GM12878 (cell line): ENCODE data around the gene PRPF40B. TPM values are rescaled to one million over a fixed set of nuclear protein-coding genes. Genes with fewer than 3 reads are reported as not detected.
"Not testable (repeated sequence)": the region's sequence is repeated elsewhere in the genome, so short reads cannot be mapped to it uniquely, and the experiment has no call there.

Experiments
- ATAC-seq: fragments of 200-7000 bp; cut with Tn5 transposase; 3 replicates; pipeline ENCODE4 v1.9.1; 2020; ENCODE audit warnings: mild to moderate bottlenecking, moderate library complexity
- BruUV-seq: library from RNA; stranded (reverse); fragments of 400-500 nt; replicated peaks from 2 replicates; lab custom pipeline; 2021; lab: Mats Ljungman, UMichigan
- CTCF ChIA-PET: fragments of 300-600 bp; sonication (Branson Sonifier 250); formaldehyde crosslinking; extraction: SDS; loops from one replicate; lab custom pipeline; 2021; ENCODE audit warnings: inconsistent platforms; lab: Yijun Ruan, JAX
- POLR2A ChIA-PET: fragments of 350-600 bp; formaldehyde crosslinking; extraction: SDS; loops from one replicate; lab custom pipeline; 2021; ENCODE audit warnings: inconsistent platforms; lab: Charles Lee
- RAD21 ChIA-PET: fragments of 300-600 bp; sonication (Branson Sonifier 250); formaldehyde crosslinking; loops from one replicate; lab custom pipeline; 2023; ENCODE audit warnings: antibody characterized with exemption; ENCODE audit not compliant: unreplicated experiment; lab: Charles Lee
- SMC1A ChIA-PET: fragments of 300-600 bp; sonication (Branson Sonifier 250); formaldehyde crosslinking; loops from one replicate; lab custom pipeline; 2023; ENCODE audit not compliant: unreplicated experiment, uncharacterized antibody; lab: Charles Lee
- DNase-seq: peaks from one replicate; pipeline ENCODE4 v3.0.0-alpha.2; 2011; ENCODE audit warnings: low read depth, low spot score
- FAIRE-seq: peaks from 3 replicates; lab custom pipeline; 2011; peaks lifted over from hg19 to GRCh38; lab: Jason Lieb, UNC
- H2AFZ ChIP-seq: 2 replicates; pipeline ENCODE4 v1.6.0; 2011; ENCODE audit warnings: low read depth, low read length, control low read depth; ENCODE audit not compliant: control insufficient read depth
- H3K27ac ChIP-seq: 2 replicates; pipeline ENCODE4 v1.5.1; 2011; ENCODE audit warnings: control low read depth; ENCODE audit not compliant: control insufficient read depth, insufficient read depth
- H3K27me3 ChIP-seq, 2 experiments: replicated peaks in 1 of 2; 2 replicates each; pipeline versions ENCODE4 v1.6.0 to v1.6.1; 2011; ENCODE audit warnings: low read length in 1 of 2; ENCODE audit not compliant: control insufficient read depth in 2 of 2, insufficient read depth in 2 of 2
- H3K36me3 ChIP-seq, 2 experiments: 2 replicates each; pipeline ENCODE4 v1.5.1; 2011; ENCODE audit warnings: low read length in 1 of 2; ENCODE audit not compliant: control insufficient read depth in 2 of 2, insufficient read depth in 2 of 2
- H3K4me1 ChIP-seq: 2 replicates; pipeline ENCODE4 v1.6.1; 2011; ENCODE audit warnings: mild to moderate bottlenecking, low read length, moderate library complexity, mixed read lengths; ENCODE audit not compliant: control insufficient read depth, insufficient read depth
- H3K4me2 ChIP-seq: 2 replicates; pipeline ENCODE4 v1.6.0; 2011; ENCODE audit warnings: control low read depth; ENCODE audit not compliant: control insufficient read depth, insufficient read depth
- H3K4me3 ChIP-seq: fragments of 200-600 bp; sonication (generic); 2 replicates; pipeline ENCODE4 v1.5.1; 2016
- H3K79me2 ChIP-seq: 2 replicates; pipeline ENCODE4 v1.6.0; 2011; ENCODE audit warnings: low read length; ENCODE audit not compliant: control insufficient read depth, insufficient read depth
- H3K9ac ChIP-seq: 2 replicates; pipeline ENCODE4 v1.8.0; 2011; ENCODE audit warnings: low read length, control low read depth, mixed read lengths; ENCODE audit not compliant: control insufficient read depth, insufficient read depth
- H3K9me3 ChIP-seq: replicated peaks from 3 replicates; pipeline ENCODE4 v1.5.1; 2011; ENCODE audit warnings: mild to moderate bottlenecking, low read length; ENCODE audit not compliant: control insufficient read depth, insufficient read depth
- H4K20me1 ChIP-seq: 2 replicates; pipeline ENCODE4 v1.6.0; 2011; ENCODE audit not compliant: control insufficient read depth, insufficient read depth
- ASH2L ChIP-seq: fragments of 300-600, 200-600 bp; sonication (generic); IDR thresholded peaks from 2 replicates; pipeline ENCODE4 v1.6.1; 2017; ENCODE audit warnings: low read depth, mild to moderate bottlenecking, borderline replicate concordance
- CBX3 ChIP-seq: fragments of 200-600 bp; sonication (generic); IDR thresholded peaks from 2 replicates; pipeline ENCODE4 v1.6.1; 2016; ENCODE audit warnings: low read depth, borderline replicate concordance
- CEBPB ChIP-seq, 2 experiments: fragments of 150-350 bp in 1 of 2; IDR thresholded peaks; 2 replicates each; pipeline ENCODE4 v1.6.1; 2012 to 2014; ENCODE audit warnings: low read depth in 2 of 2, low read length in 2 of 2, borderline replicate concordance in 1 of 2, inconsistent platforms in 1 of 2
- CHD1 ChIP-seq: IDR thresholded peaks from 2 replicates; pipeline ENCODE4 v1.6.1; 2012; ENCODE audit warnings: low read depth, low read length, improper control_type of control experiment
- DPF2 ChIP-seq: fragments of 450-650 bp; IDR thresholded peaks from 2 replicates; pipeline ENCODE4 v1.6.1; 2017; ENCODE audit warnings: mild to moderate bottlenecking
- ESRRA ChIP-seq: IDR thresholded peaks from 2 replicates; pipeline ENCODE4 v1.6.1; 2012; ENCODE audit warnings: mild to moderate bottlenecking, low read length, improper control_type of control experiment
- HCFC1 ChIP-seq: fragments of 150-350 bp; IDR thresholded peaks from 2 replicates; pipeline ENCODE4 v1.6.1; 2014; ENCODE audit warnings: low read length
- HDAC2 ChIP-seq: fragments of 200-600 bp; sonication (generic); IDR thresholded peaks from 2 replicates; pipeline ENCODE4 v1.6.1; 2017
- NFXL1 ChIP-seq: fragments of 450-650 bp; IDR thresholded peaks from 2 replicates; pipeline ENCODE4 v1.6.1; 2017; ENCODE audit warnings: antibody characterized with exemption, mild to moderate bottlenecking, borderline replicate concordance
- RUNX3 ChIP-seq: IDR thresholded peaks from 2 replicates; pipeline ENCODE4 v1.6.1; 2012; ENCODE audit warnings: low read length, inconsistent platforms
- SIN3A ChIP-seq: IDR thresholded peaks from 2 replicates; pipeline ENCODE4 v1.6.1; 2012; ENCODE audit warnings: low read depth, low read length, improper control_type of control experiment
- SMAD5 ChIP-seq: IDR thresholded peaks from 2 replicates; pipeline ENCODE4 v1.6.1; 2016; ENCODE audit warnings: antibody characterized with exemption, low read depth
- SMC3 ChIP-seq: IDR thresholded peaks from 2 replicates; pipeline ENCODE4 v1.6.1; 2011; ENCODE audit warnings: low read length, improper control_type of control experiment, borderline replicate concordance
- WGBS: methylation state at CpG from one replicate; pipeline ENCODE4 v1.1.6; 2016; ENCODE audit warnings: low lambda C conversion rate; ENCODE audit not compliant: insufficient replicate concordance, insufficient coverage; ENCODE audit errors: missing lambda C conversion rate; 5-methylcytosine and 5-hydroxymethylcytosine counted together
- in situ Hi-C: fragments of 300-500 bp; cut with MboI; formaldehyde crosslinking; loops from 9 replicates; pipeline ENCODE4 v1.14.3; 2018; ENCODE audit warnings: mixed read lengths
- intact Hi-C: fragments of 100-400 bp; cut with micrococcal nuclease; formaldehyde crosslinking; loops from one replicate; pipeline ENCODE4 v1.14.2; 2022; ENCODE audit not compliant: unreplicated experiment
- polyA plus RNA-seq, 11 experiments: library from polyadenylated mRNA; depleted of rRNA in 4 of 11; unstranded in 6 of 11; stranded (reverse) in 5 of 11; fragments of >200 nt; fragmentation: Nextera tagmentation in 4 of 11; fragmentation: Illumina TruSeq in 1 of 11; extraction: Ambion mirVana in 4 of 11; extraction: Trizol in 1 of 11; gene quantifications; 1 replicate in 1 of 11; 2 replicates in 10 of 11; pipeline versions ENCODE4 v1.2.1 to v1.2.3, GENCODE V29; 2011 to 2016; ENCODE audit warnings: inconsistent platforms in 2 of 11, missing spikeins in 2 of 11, low read depth in 1 of 11
- total RNA-seq, 4 experiments: library from RNA; depleted of rRNA in 3 of 4; stranded (reverse); fragments of >200 nt in 3 of 4; fragmentation: Illumina TruSeq in 1 of 4; extraction: Trizol in 1 of 4; gene quantifications; 2 replicates each; pipeline versions ENCODE4 v1.2.1 to v1.2.3, GENCODE V29; 2013 to 2021
- TF ChIP-seq, protein P1 (sequence below): IDR thresholded peaks from 2 replicates; pipeline ENCODE4 v1.6.1; 2012; ENCODE audit warnings: low read depth, low read length, improper control_type of control experiment
- TF ChIP-seq, protein P2 (sequence below): fragments of 450-650 bp; IDR thresholded peaks from 2 replicates; pipeline ENCODE4 v1.6.1; 2017; ENCODE audit warnings: low read depth, mild to moderate bottlenecking, moderate library complexity

PRPF40B gene
- total and polyA plus RNA-seq, 10 of the 15 experiments (the other 5 are each of a cell fraction or from before 2014, with no cell fraction given) = 0.31 to 17.9 (median 7.3) TPM

DNA sequence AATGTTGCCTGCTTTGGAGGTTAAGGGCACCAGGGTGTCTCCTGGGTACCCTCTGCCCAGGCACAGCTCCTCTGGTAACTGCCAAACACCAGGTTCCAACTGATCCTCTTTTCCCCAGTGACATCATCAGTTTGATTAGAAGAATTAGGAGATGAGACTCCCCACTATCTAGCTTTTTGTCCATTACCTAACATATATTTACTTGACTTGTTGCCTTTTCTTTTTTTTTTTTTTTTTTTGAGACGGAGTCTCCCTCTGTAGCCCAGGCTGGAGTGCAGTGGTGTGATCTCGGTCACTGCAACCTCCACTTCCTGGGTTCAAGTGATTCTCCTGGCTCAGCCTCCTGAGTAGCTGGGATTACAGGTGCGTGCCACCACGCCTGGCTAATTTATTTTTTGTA lies 17.8 kb upstream of the PRPF40B start, which contains the start of gene FAM186B:
Gene FAM186B, minus strand, starts transcription at position 101 of the 400 bp plus-strand sequence. CDS start 162 bp downstream, outside the sequence.
- FAIRE-seq, H3K27me3 ChIP-seq, H3K9me3 ChIP-seq, H3K4me3 ChIP-seq, H3K79me2 ChIP-seq, H2AFZ ChIP-seq, H3K4me1 ChIP-seq, H4K20me1 ChIP-seq, H3K27ac ChIP-seq, ATAC-seq, H3K4me2 ChIP-seq, H3K9ac ChIP-seq, DNase-seq, BruUV-seq, in situ Hi-C loops, intact Hi-C loops, RAD21 ChIA-PET, H3K36me3 ChIP-seq: not testable (repeated sequence)
- ChIA-PET POLR2A (interaction anchor here (0.9 kb wide), 1 partner anchor 9 kb away, joined by 3 read pairs; no protein-coding TSS in a partner anchor), CTCF (interaction anchor here (1.0 to 2.2 kb wide), 4 partner anchors 25 to 258 kb away, joined by 3 to 8 read pairs (median 4); no protein-coding TSS in a partner anchor), SMC1A (interaction anchor here (0.7 kb wide), 1 partner anchor 71 kb away, joined by 3 read pairs; no protein-coding TSS in a partner anchor)
- 97% methylated on average over 3 of the region's 4 CpGs for WGBS

DNA sequence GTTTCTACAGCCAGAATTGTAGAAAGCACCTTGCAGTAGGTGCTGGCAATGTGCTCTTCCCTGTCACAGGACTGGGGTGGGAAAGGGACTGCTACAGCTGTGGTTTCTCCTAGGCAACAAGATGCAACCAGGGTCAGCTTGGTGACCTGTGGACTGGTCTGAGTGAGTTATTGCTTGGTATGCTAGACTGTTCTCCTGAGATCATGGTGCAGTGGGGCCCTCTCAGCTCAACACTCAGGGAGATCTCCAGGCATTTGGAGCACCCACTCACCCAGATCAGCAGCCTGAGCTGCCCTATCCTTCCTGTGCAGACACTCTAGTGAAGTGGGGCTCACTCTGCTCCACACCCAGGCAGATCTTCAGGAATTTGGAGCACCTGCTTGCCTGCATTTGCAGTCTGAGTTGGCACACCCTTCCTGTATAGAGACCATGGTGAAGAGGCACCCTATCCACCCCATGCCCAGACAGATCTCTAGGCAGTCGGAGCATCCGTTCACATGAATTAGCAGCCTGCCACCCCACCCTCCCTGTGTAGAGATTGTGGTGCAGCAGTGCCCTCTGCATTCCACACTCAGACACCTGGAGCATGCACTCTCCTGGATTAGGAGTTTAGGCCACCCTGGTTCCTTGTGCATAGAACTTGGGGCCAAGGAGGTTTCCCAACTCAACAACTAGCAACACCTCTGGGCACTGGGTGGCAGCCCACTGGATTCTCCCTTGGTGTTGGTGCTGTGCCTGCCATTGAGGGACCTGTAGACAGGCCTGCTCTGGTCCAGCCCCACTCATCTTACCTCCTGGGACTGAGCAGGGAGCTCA lies 14.1 kb upstream of the PRPF40B start:
- H3K79me2 ChIP-seq = no peaks in the 10 kb centered on the region
- ChIA-PET POLR2A (no interaction called here), CTCF (no interaction called here), SMC1A (interaction anchor here (1.0 kb wide), 1 partner anchor 55 kb away, joined by 3 read pairs; no protein-coding TSS in a partner anchor), RAD21 (no interaction called here)
- TF ChIP-seq CBX3 (no peak), HDAC2 (no peak), RUNX3 (no peak), ESRRA (no peak), CEBPB (IDR thresholded peaks at IDR 0.05; ENCODE audit: borderline replicate concordance in 1 of 2, low read depth in 2 of 2, low read length in 2 of 2) (no peak), SIN3A (no peak), CHD1 (no peak), ASH2L (no peak), SMC3 (no peak), NFXL1 (no peak), HCFC1 (no peak), SMAD5 (no peak), DPF2 (no peak)
- TF ChIP-seq, protein P1, sequence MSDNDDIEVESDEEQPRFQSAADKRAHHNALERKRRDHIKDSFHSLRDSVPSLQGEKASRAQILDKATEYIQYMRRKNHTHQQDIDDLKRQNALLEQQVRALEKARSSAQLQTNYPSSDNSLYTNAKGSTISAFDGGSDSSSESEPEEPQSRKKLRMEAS = no peak
- TF ChIP-seq, protein P2, sequence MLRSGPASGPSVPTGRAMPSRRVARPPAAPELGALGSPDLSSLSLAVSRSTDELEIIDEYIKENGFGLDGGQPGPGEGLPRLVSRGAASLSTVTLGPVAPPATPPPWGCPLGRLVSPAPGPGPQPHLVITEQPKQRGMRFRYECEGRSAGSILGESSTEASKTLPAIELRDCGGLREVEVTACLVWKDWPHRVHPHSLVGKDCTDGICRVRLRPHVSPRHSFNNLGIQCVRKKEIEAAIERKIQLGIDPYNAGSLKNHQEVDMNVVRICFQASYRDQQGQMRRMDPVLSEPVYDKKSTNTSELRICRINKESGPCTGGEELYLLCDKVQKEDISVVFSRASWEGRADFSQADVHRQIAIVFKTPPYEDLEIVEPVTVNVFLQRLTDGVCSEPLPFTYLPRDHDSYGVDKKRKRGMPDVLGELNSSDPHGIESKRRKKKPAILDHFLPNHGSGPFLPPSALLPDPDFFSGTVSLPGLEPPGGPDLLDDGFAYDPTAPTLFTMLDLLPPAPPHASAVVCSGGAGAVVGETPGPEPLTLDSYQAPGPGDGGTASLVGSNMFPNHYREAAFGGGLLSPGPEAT = no peak
- ATAC-seq (no peak), FAIRE-seq (no peak), DNase-seq (no peak)
- 100% methylated on average over 2 of the region's 2 CpGs for WGBS
- intact Hi-C loops = no loop called here
- H3K4me2 ChIP-seq = no peak overlapping the region
- no peak overlapping the region for H3K4me3 ChIP-seq
- H2AFZ ChIP-seq = no peak overlapping the region
- no peaks in the 10 kb centered on the region for H4K20me1 ChIP-seq
- no peak overlapping the region for H3K27ac ChIP-seq
- in situ Hi-C loops = no loop called here
- no peaks in the 10 kb centered on the region for H3K36me3 ChIP-seq
- H3K27me3 ChIP-seq = no peaks in the 10 kb centered on the region
- no peaks in the 10 kb centered on the region for H3K4me1 ChIP-seq
- no peak overlapping the region for H3K9ac ChIP-seq
- no TSS peak for BruUV-seq
- no peaks in the 10 kb centered on the region; the same call in 2 of the 3 replicates for H3K9me3 ChIP-seq
